GM19025 (cell line): ENCODE results near the gene SLC66A1.

Experiments
- ATAC-seq: cut with Tn5 transposase; IDR thresholded peaks from one replicate; pipeline ENCODE4 v1.9.1; 2021; ENCODE audit warnings: mild to moderate bottlenecking, low read depth, moderate library complexity; ENCODE audit not compliant: unreplicated experiment

The SLC66A1 gene

DNA sequence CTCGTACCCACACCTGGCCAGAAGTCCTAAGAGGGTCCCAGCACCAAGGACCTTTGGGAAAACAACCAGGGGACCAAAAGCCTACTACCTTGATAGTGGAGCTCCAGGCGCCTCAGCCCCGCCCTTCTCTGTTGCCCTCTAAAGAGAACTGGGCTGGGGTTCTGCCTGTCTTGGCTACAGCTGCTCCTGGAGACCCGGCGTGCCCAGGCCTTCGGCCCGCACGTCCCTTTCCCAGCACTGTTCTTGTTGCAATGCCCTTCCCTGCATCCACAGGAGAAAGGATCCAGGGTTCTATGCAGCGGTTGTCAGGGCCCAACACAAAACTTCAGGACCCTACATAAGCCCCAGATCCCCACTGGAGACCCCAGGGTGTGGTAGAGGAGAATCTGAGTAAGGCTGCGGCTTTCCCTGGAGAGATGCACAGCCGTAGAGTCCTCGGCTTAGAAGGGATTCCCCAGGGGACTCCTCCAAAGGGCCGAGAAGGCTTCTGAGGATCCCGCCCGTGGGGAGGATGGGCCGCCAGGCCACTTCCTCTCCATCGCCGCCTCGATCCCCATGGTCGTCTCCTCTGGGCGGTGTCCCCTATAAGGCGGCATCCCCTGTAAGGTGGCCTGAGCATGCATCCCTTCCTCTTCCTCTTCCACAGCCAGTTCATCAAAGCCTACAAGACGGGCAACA is 12.0 kb downstream of the SLC66A1 start:
- ATAC-seq, result no peak

DNA sequence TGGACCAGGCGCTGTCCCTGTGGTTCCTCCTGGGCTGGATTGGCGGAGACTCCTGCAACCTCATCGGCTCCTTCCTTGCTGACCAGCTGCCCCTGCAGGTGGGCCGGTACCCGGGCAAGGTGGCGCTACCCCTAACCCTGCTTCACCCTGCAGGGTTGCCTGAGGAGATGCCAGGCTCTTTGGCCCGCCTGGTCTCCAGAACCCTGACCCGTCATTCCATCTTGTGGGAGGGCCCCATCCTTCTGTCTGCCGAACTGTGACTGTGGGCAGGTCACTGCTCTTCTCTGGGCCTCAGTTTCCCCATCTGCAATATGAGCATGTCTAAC is 12.5 kb downstream of the SLC66A1 start:
- ATAC-seq, result no peak

DNA sequence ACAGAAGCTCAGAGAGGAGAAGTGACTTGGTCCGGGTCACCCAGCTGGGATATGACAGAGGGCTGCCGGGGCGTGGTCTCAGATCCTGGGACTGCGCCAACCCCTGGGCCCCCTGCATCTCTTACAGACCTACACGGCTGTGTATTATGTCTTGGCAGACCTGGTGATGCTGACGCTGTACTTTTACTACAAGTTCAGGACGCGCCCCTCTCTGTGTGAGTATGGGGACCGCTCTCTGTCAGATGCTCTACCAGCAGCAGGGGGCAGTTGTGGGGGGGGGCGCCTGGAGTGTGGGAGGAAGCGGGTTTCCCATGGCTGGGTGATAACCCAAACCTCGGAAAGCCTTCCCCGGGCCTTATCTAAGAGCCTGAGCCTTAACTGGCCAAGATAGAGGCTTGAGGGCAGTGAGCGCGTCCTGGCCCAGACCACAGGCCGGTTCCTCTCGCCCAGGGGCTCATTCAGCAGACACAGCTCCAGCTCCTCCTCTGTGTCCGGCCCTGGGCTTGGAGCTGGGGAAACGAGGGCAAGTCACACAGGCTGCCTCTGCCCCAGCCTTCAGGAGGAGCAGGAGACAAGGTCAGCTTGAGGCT is 13.3 kb downstream of the SLC66A1 start:
- ATAC-seq, result no peak

DNA sequence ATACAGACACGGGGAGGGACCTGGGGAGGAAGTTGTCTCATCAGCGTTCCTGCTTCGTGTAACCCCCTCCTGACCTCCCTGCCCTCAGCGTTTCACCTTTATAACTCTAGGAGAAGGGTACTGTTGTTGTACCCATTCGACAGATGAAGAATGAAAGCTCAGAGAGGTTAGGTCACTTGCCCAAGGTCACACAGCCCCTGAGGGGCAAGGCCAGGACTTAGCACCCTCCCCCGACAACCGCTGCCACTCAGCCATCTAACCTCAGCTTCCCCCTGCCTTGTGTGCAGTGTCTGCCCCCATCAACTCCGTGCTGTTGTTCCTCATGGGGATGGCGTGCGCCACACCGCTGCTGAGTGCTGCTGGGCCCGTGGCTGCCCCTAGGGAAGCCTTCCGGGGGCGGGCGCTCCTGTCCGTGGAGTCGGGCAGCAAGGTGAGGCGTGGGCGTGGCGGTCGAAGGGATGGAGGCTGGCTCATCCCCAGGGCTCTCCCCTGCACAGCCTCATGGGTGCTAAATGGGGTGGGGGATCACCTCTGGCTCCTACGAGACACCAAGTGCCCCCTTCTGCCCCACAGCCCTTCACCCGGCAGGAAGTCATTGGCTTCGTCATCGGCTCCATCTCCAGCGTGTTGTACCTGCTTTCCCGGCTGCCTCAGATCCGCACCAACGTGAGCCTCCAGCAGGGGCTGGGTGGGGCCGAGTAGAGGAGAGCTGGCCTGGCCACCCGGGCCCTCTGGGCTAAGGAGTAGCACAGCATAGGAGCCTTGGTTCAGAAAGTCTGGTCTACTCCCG is 14.0 kb downstream of the SLC66A1 start:
- no peak for ATAC-seq

DNA sequence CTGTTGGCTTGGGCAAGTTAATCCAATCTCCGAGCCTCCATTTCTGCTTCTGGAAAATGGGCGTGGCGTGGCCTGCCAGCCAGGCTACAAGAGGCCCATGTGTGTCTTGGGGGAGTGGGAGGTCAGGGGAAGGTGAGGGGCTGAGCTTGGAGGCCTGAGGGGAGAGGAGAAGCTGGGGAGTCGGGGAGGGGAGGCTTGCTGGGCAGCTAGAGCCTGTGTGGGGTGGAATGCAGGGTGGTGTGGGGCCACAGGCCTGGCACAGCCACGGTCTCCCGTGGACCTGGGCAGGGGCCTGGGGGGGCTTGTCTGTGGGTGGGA is 14.6 kb downstream of the SLC66A1 start:
- no peak for ATAC-seq

DNA sequence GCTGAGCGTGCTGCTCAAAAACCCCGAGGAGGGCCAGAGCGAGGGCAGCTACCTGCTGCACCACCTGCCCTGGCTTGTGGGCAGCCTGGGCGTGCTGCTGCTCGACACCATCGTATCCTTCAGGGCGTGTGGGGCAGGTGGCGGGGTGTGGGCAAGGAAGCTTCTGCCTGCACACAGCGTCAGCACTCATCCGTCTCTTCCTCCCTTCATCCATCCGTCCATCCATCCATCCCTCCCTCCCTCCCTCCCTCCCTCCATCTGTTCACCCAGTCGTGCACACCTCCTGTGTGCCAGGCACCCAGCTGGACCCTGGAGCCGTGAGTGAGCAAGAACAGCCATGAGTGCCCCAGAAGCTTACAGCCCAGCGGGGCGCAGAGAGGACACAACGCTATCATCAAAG is 15.2 kb downstream of the SLC66A1 start:
- no peak for ATAC-seq

DNA sequence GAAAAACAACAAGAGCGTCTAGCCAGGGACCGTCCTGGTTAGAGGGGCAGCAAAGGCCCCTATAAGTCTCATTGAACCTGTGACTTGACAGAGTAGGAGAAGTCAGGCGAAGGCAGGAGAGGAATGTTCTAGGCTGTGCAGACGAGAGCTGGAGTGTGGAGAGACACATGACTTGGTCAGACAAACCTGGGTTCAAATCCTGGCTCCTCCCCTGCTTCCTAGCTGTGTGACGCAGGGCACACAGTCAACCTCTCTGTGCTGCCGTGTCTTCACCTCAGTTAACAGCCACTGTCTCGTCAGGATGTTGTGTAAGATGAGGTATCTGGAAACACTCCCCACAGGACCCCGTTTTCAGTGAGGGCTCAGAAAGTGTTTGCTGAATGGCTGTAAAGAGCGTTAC is 15.6 kb downstream of the SLC66A1 start:
- no peak for ATAC-seq

DNA sequence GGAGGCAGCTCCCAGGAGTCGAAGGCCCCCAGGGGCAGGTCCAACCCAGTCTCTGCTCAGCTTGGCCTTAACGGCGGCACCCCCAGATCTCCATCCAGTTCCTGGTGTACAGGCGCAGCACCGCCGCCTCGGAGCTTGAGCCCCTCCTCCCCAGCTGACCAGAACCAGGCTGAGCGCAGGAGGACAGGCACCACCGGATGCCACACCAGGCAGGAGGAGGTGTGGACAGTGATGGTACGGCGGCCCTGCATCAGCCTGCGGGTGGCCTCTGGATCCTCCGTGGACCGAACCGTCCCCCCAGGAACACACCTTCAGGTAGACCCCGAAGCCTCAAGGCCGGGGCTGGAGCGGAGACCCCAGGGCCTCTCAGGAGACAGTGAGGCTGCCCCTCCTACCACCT is 16.4 kb downstream of the SLC66A1 start:
- ATAC-seq, result no peak

DNA sequence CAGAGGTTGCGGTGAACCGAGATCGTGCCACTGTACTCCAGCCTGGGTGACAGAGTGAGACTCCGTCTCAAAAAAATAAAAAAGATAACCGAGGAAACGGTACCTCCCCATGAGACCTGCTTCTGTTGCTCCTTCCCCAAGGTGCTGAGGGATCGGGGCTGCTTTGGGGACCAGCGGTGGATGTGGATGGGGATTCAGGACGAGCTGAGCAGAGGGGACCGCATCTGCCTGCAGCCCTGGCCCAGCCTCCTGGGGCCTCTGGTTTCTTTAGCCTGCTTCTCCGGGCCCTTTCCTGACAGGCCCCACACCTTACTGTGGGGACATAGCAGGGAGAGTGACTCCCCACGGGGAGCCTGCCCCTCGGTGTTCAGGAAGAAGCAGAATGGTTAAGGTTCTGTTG is 17.1 kb downstream of the SLC66A1 start:
- ATAC-seq, result no peak

DNA sequence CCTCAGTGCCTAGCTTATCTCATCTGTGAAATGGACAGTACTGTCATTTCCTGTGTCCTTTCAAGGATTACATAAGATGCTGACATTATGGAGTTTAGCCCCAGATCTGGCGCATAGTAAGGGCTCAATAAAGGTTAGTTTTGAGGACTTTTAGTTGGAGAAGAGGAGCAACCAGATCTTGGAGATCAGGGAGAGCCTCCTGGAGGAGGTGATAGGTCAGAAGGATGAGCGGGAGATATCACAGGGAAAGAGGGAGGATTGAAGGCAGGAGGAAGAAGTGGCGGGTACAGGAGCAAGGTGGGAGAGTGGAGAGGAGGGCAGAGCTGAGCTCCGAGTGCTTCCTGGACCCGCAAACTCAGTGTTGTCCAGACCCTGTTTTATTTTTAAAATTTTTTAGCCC is 17.5 kb downstream of the SLC66A1 start:
- no peak for ATAC-seq

DNA sequence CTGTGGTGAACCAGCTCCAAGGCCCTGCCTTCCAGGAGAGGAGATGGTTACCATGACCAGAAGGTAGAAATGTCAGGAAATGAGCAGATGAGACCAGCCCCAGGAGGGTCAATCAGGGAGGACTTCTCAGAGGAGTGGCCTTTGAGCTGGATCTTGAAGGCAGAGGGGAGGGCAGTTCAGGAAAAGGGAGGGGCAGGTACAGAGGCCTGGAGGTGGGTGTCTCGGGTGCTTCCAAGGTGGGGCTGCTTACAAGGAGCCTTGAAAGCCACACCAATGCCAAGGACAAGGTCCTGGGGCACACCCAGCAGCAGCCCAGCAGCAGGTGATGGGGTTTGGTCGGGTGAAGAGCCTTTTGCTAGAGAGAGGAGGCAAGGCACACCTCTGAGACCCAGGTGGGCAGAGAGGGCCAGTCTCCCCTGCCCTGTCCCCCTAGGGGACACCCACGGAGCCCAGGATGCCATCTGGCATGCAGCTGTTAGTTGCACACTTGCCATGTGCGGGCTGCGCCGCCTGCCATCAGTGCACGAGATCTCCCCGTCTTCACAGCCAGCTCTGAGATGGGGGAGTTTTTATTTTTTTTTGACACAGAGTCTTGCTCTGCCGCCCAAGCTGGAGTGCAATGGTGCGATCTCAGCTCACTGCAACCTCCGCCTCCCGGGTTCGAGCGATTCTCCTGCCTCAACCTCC is 18.5 kb downstream of the SLC66A1 start:
- ATAC-seq, result no peak

DNA sequence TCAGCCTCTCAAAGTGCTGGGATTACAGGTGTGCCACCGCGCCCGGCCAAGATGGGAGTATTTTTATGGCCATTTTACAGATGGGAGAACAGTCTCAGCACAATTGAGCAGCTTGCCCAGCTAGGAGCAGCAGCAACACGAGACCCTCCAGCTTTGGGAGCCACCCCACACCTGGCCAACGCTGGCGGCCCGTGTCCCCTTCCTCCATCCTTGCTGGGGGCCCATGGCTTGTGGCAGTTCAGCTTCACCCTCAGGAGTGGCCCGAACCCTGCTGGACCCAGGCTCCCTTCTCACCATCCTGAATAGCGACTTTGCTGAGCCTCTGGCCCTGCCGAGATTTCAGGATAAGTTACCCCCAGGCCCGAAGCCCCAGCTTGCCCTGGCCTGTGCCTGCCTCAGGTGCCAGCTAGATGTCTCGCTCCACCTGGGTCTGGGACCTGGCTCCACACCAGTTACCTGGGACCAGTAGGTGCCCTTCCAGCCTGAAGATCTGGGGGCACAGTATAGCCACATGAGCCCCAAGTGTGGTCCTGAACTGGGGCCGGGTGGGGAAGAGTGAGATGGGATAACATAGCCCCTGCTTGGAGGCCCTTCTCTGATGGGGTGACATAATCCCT is 19.2 kb downstream of the SLC66A1 start:
- no peak for ATAC-seq

DNA sequence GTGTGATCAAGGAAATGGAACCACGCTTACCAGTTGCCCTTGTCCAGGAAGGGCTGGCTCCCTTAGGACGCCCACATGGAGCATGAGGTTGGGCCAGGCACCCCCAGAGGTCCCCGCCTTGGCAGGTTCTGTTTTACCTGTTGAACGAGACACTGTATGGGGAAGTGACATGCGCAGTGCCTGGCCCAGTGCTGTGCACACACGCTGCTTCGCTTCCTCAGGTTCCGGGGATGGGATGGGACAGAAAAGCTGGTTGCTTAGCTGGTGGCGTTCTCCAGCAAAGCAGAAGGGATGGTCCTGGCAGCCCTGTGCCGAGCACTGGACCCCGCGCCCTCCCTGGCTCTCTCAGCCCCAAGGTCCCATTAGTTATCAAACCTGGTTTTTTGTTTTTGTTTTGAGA is 20.7 kb downstream of the SLC66A1 start:
- no peak for ATAC-seq

DNA sequence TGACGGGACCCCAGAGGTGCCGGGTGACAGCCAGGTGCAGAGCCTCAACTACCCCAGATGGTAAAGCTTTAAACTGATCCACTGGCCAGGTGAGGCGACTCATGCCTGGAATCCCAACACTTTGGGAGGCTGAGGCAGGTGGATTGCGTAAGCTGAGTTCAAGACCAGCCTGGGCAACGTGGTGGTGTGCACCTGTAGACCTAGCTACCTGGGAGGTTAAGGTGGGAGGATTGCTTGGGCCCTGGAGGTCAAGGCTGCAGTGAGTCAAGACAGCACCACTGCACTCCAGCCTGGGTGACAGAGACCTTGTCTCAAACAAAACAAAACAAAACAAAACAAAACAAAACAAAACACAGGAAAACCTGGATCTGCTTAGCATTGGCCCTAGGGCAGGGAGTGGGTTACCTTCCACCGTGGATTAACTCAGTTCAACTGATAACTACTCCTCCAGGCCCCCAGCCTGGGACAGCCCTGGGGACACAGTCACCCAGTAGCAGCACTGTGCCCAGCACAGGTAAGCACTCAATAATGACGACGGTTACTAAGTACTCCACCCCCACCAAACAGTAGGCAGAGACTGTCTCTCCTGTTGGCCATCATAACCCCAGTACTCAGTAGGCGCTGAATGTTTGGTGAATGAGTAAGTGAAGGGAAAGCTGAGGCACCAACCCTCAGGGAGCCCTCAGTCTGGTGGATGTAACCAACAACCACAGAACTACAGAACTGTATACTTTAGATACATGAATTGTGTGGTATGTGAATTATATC is 21.6 kb downstream of the SLC66A1 start:
- ATAC-seq, result no peak

DNA sequence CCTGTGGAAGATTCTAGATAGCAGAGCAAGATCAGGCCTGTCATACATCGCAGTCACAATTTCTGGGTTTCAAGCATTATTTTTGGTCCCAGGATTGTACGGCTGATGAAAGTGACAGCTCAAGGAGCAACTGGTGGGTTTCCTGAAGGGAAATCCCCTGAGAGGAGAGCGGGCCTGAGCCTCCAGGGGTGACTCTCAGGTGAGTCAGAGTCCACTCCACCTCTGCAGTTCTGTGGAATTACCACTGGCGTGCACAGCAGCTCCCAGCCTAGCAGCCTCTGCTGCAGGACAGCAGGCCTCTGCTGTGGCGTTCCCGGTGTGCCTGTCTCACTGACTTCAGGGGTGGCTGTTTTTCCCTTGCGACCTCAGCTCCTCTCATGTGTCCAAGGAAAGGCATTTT is 24.4 kb downstream of the SLC66A1 start:
- no peak for ATAC-seq

DNA sequence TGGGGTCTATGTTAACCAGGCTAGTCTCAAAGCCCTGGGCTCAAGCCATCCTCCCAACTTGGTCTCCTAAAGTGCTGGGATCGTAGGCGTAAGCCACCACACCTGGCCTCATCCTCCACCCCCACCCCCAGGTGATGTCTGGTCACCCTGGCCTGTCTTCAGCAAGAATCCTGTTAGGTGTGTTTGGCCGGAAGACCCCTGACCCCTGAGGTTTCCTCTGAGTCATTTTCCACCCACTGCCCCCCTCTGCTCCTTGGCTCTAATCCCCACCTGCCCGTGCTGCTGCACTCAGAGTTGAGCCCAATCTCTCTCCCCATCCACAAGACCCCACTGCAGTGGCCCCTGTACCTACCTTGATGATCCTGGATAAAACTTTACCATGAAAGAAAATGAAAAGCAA is 25.2 kb downstream of the SLC66A1 start:
- no peak for ATAC-seq

DNA sequence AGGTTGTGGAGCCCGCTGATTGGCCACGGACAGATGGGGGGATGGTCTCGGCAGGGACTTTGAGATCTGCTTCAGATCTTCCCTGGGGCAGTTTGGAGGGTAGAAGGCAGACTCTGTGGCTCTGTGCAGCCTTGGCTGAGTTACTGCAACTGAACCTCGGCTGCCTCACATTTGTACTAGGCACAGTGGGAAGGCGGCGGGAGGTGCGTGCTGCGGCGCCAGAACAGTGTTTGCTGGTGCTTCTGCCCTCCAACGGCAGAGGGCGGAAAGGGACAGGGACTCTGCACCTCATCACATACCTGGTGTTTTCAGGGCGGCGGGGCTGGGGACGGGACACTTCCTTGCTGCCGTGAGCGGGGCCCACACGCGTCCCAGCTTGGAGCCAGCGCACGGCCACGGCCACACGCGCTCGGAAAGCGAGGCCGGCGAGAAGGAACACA is 26.2 kb downstream of the SLC66A1 start:
- no peak for ATAC-seq

DNA sequence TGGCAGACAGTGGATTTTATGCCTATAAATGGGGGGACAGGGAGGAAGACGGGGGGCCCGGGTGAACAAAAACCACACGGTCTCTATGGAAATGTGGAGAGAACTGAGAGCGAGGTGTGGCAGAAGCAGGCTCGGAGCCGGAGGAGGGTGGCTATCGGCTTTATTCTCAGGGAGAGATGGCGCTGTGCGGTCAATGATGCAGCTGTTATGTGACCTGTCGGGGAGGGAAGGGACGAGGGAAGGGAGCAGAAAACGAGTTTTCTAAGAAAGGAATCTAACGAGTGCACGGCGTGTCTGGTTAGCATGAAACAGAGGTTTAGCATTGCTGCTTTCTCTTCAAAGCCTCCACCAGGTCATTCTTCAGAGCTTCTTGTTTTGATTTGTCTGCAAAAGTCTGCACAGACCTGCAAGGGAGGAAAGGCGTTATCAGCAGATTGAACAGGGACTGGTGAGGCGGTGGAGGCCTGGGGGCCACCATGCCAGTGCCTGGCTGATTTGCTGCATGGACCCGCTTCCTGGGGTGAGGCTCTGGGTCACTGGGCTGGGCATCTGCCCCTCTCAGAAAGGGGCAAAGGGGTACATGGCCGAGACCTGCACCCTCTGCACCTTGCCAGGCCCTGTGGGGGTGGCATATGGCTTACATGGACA is 27.2 kb downstream of the SLC66A1 start:
- ATAC-seq, result no peak

DNA sequence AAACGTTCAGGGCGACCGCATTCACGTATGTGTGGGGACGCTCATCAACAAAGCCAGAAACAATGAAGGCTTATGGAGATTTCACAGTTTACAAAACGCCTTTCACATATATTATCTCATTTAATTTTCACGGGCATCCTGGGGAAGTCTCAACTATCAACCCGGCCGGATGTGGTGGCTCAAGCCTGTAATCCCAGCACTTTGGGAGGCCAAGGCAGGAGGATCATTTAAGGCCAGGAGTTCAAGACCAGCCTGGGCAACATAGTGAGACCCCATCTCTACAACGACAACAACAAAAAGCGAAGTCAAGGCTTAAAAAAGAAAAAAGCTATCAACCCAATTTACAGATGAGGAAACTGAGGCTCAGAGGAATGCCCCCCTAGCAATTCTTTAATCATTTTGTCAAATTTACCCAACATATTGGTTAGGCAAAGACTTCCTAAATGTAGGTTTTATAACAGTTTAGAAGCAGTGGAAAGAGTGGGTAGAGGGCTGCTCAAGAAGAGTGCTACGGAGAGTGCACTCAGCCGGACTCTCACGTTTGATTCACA is 28.3 kb downstream of the SLC66A1 start:
- no peak for ATAC-seq
